IMR-90 (cell line): ENCODE measurements around the gene MSI2. TPM values are rescaled to one million over a fixed set of nuclear protein-coding genes. Genes with fewer than 3 reads are reported as not detected.

Experiments
- ATAC-seq: fragments of 200-7000 bp; cut with Tn5 transposase; 2 replicates; pipeline ENCODE4 v1.9.1; 2020; ENCODE audit warnings: low read depth, mild to moderate bottlenecking, moderate library complexity
- BruUV-seq: library from RNA; stranded (reverse); fragments of 400-500 nt; replicated peaks from 2 replicates; lab custom pipeline; 2021; lab: Mats Ljungman, UMichigan
- CTCF ChIA-PET: fragments of 300-600 bp; formaldehyde crosslinking; extraction: SDS; loops from one replicate; lab custom pipeline; 2021; ENCODE audit warnings: antibody characterized with exemption; lab: Yijun Ruan, JAX
- POLR2A ChIA-PET: fragments of 300-600 bp; sonication (Branson Sonifier 250); formaldehyde crosslinking; loops from one replicate; lab custom pipeline; 2022; ENCODE audit warnings: antibody characterized with exemption; ENCODE audit not compliant: unreplicated experiment; lab: Charles Lee
- DNase-seq: peaks from one replicate; pipeline ENCODE4 v3.0.0; 2013
- H2AFZ ChIP-seq: replicated peaks from 2 replicates; pipeline ENCODE3; 2013; ENCODE audit warnings: low read length, mild to moderate bottlenecking; ENCODE audit not compliant: poor library complexity
- H2AK5ac ChIP-seq: 2 replicates; pipeline ENCODE4 v1.6.1; 2013; ENCODE audit warnings: low read depth, low read length, inconsistent platforms
- H2AK9ac ChIP-seq: replicated peaks from 2 replicates; pipeline ENCODE3; 2013; ENCODE audit warnings: mild to moderate bottlenecking, low read depth, low read length, moderate library complexity; ENCODE audit not compliant: poor library complexity
- H2BK120ac ChIP-seq: 2 replicates; pipeline ENCODE4 v1.6.1; 2013; ENCODE audit warnings: low read depth, low read length, inconsistent platforms
- H2BK15ac ChIP-seq: 3 replicates; pipeline ENCODE4 v1.6.1; 2013; ENCODE audit warnings: low read depth, low read length, inconsistent platforms
- H2BK20ac ChIP-seq: 2 replicates; pipeline ENCODE4 v1.6.1; 2013; ENCODE audit warnings: low read depth, mild to moderate bottlenecking, inconsistent platforms, low read length, moderate library complexity
- H2BK5ac ChIP-seq: 2 replicates; pipeline ENCODE4 v1.6.1; 2013; ENCODE audit warnings: mild to moderate bottlenecking, low read depth, low read length, inconsistent platforms; ENCODE audit not compliant: poor library complexity, severe bottlenecking
- H3K14ac ChIP-seq: replicated peaks from 2 replicates; pipeline ENCODE4 v1.6.1; 2013; ENCODE audit warnings: low read depth, low read length, inconsistent platforms
- H3K18ac ChIP-seq: 2 replicates; pipeline ENCODE4 v1.6.1; 2013; ENCODE audit warnings: low read depth, low read length, control low read depth
- H3K23ac ChIP-seq: 2 replicates; pipeline ENCODE4 v1.6.1; 2013; ENCODE audit warnings: low read depth, low read length, inconsistent platforms
- H3K27ac ChIP-seq: 2 replicates; pipeline ENCODE4 v1.5.1; 2013; ENCODE audit warnings: mild to moderate bottlenecking, control low read depth, low read length; ENCODE audit not compliant: insufficient read depth
- H3K27me3 ChIP-seq: 2 replicates; pipeline ENCODE4 v1.6.1; 2013; ENCODE audit warnings: low read length; ENCODE audit not compliant: control insufficient read depth, insufficient read depth
- H3K36me3 ChIP-seq: 2 replicates; pipeline ENCODE4 v1.6.1; 2013; ENCODE audit warnings: low read length, mixed read lengths; ENCODE audit not compliant: control insufficient read depth, insufficient read depth
- H3K4ac ChIP-seq: 2 replicates; pipeline ENCODE4 v1.6.1; 2013; ENCODE audit warnings: low read depth, low read length, inconsistent platforms
- H3K4me1 ChIP-seq: 2 replicates; pipeline ENCODE4 v1.6.1; 2013; ENCODE audit warnings: low read length, mixed read lengths; ENCODE audit not compliant: control insufficient read depth, insufficient read depth
- H3K4me2 ChIP-seq: 2 replicates; pipeline ENCODE4 v1.6.1; 2013; ENCODE audit warnings: low read depth, mild to moderate bottlenecking, control low read depth, low read length, moderate library complexity
- H3K4me3 ChIP-seq: 2 replicates; pipeline ENCODE4 v1.5.1; 2013; ENCODE audit warnings: low read depth, mild to moderate bottlenecking, control low read depth, low read length, moderate library complexity; ENCODE audit not compliant: insufficient read depth
- H3K56ac ChIP-seq: 2 replicates; pipeline ENCODE4 v1.6.1; 2013; ENCODE audit warnings: low read length, inconsistent platforms; ENCODE audit not compliant: insufficient read depth; ENCODE audit errors: extremely low read depth
- H3K79me1 ChIP-seq, 2 experiments: 2 replicates each; pipeline ENCODE4 v1.6.1; 2013; ENCODE audit warnings: low read length in 2 of 2, inconsistent platforms in 1 of 2, low read depth in 1 of 2
- H3K9ac ChIP-seq: 2 replicates; pipeline ENCODE4 v1.6.1; 2013; ENCODE audit warnings: low read depth, low read length, control low read depth
- H3K9me1 ChIP-seq: 2 replicates; pipeline ENCODE4 v1.6.1; 2013; ENCODE audit warnings: low read length, inconsistent platforms; ENCODE audit not compliant: insufficient read depth
- H3K9me3 ChIP-seq: 2 replicates; pipeline ENCODE4 v1.6.1; 2013; ENCODE audit warnings: low read length; ENCODE audit not compliant: control insufficient read depth, insufficient read depth
- H4K20me1 ChIP-seq: 2 replicates; pipeline ENCODE4 v1.6.1; 2013; ENCODE audit warnings: low read length, inconsistent platforms; ENCODE audit not compliant: insufficient read depth
- H4K5ac ChIP-seq: 2 replicates; pipeline ENCODE4 v1.6.1; 2013; ENCODE audit warnings: mild to moderate bottlenecking, low read depth, low read length, control low read depth
- H4K8ac ChIP-seq, 2 experiments: 2 replicates each; pipeline ENCODE4 v1.6.1; 2013; ENCODE audit warnings: low read depth in 2 of 2, low read length in 2 of 2, control low read depth in 1 of 2, inconsistent platforms in 1 of 2
- H4K91ac ChIP-seq: 2 replicates; pipeline ENCODE4 v1.6.1; 2013; ENCODE audit warnings: low read depth, low read length, inconsistent platforms; ENCODE audit not compliant: insufficient read depth
- BHLHE40 ChIP-seq: fragments of 150-350 bp; IDR thresholded peaks from 2 replicates; pipeline ENCODE4 v1.6.1; 2016; ENCODE audit warnings: mild to moderate bottlenecking, low read depth, low read length
- CEBPB ChIP-seq: IDR thresholded peaks from 2 replicates; pipeline ENCODE4 v1.6.1; 2012; ENCODE audit warnings: low read depth, low read length, improper control_type of control experiment
- CHD1 ChIP-seq: IDR thresholded peaks from 2 replicates; pipeline ENCODE4 v1.6.1; 2012; ENCODE audit warnings: low read depth, low read length, improper control_type of control experiment
- FOS ChIP-seq: fragments of 150-350 bp; IDR thresholded peaks from 2 replicates; pipeline ENCODE4 v1.6.1; 2016; ENCODE audit warnings: low read depth, low read length
- MAFK ChIP-seq: IDR thresholded peaks from 2 replicates; pipeline ENCODE4 v1.6.1; 2012; ENCODE audit warnings: low read depth, low read length, improper control_type of control experiment
- MAZ ChIP-seq: IDR thresholded peaks from 2 replicates; pipeline ENCODE4 v1.6.1; 2012; ENCODE audit warnings: low read depth, mild to moderate bottlenecking, low read length, improper control_type of control experiment, moderate library complexity, borderline replicate concordance
- MXI1 ChIP-seq: IDR thresholded peaks from 2 replicates; pipeline ENCODE4 v1.6.1; 2012; ENCODE audit warnings: low read depth, mild to moderate bottlenecking, low read length, moderate library complexity, borderline replicate concordance
- NFE2L2 ChIP-seq: fragments of 150-350 bp; IDR thresholded peaks from 2 replicates; pipeline ENCODE4 v1.6.1; 2016; ENCODE audit warnings: low read depth, mild to moderate bottlenecking, low read length
- POLR2A ChIP-seq: IDR thresholded peaks from 2 replicates; pipeline ENCODE4 v1.6.1; 2012; ENCODE audit warnings: mild to moderate bottlenecking, low read depth, low read length
- RCOR1 ChIP-seq: IDR thresholded peaks from 2 replicates; pipeline ENCODE4 v1.6.1; 2012; ENCODE audit warnings: mild to moderate bottlenecking, low read length, improper control_type of control experiment; ENCODE audit not compliant: insufficient replicate concordance
- RFX5 ChIP-seq: IDR thresholded peaks from 2 replicates; pipeline ENCODE4 v1.8.0; 2012; ENCODE audit warnings: low read depth, mild to moderate bottlenecking, low read length, moderate library complexity
- SMC3 ChIP-seq: fragments of 150-350 bp; IDR thresholded peaks from 2 replicates; pipeline ENCODE4 v1.6.1; 2016; ENCODE audit warnings: low read depth, mild to moderate bottlenecking, antibody characterized with exemption, low read length, moderate library complexity
- USF2 ChIP-seq: fragments of 150-350 bp; IDR thresholded peaks from 2 replicates; pipeline ENCODE4 v1.6.1; 2017; ENCODE audit warnings: mild to moderate bottlenecking, antibody characterized with exemption, low read length, low read depth
- WGBS, 2 experiments: methylation state at CpG; one replicate each; pipeline versions ENCODE4 v1.1.5 to v1.1.7; 2013; ENCODE audit warnings: missing lambda C conversion rate in 2 of 2; ENCODE audit not compliant: insufficient read length in 1 of 2; ENCODE audit errors: extremely low coverage in 2 of 2; 5-methylcytosine and 5-hydroxymethylcytosine counted together
- dilution Hi-C: fragments of 300-500 bp; cut with HindIII; formaldehyde crosslinking; loops from one replicate; pipeline ENCODE4 v1.14.3; 2018; ENCODE audit warnings: low sequenced_read_pairs; ENCODE audit not compliant: unreplicated experiment
- in situ Hi-C: fragments of 300-500 bp; cut with MboI; formaldehyde crosslinking; loops from 3 replicates; pipeline ENCODE4 v1.14.3; 2019; ENCODE audit warnings: low sequenced_read_pairs, inconsistent platforms, mixed read lengths
- intact Hi-C: fragments of 100-400 bp; cut with micrococcal nuclease; formaldehyde crosslinking; loops from 2 replicates; pipeline ENCODE4 v1.10.0; 2022
- polyA plus RNA-seq, 3 experiments: library from polyadenylated mRNA; depleted of rRNA; stranded (reverse); fragments of >200 nt; gene quantifications; 2 replicates each; pipeline ENCODE4 v1.2.3, GENCODE V29; 2012; ENCODE audit warnings: low replicate concordance in 1 of 3
- total RNA-seq: library from RNA; depleted of rRNA; stranded (reverse); fragments of >200 nt; gene quantifications from 2 replicates; pipeline ENCODE4 v1.2.3, GENCODE V29; 2012
- TF ChIP-seq, protein P1 (sequence below): fragments of 150-350 bp; IDR thresholded peaks from 2 replicates; pipeline ENCODE4 v1.6.1; 2016; ENCODE audit warnings: low read depth, mild to moderate bottlenecking, low read length, moderate library complexity, borderline replicate concordance

The MSI2 gene
- total and polyA plus RNA-seq, 2 of the 4 experiments (the other 2 are of a cell fraction): 13.0 to 16.0 TPM

GRCh38 chr17:57535249-57535966 lies 279.1 kb downstream of the MSI2 start:
- no peak overlapping the region for H4K5ac ChIP-seq
- H2BK20ac ChIP-seq: no peak overlapping the region; the same call in 1 of the 2 replicates
- no peak overlapping the region for H3K18ac ChIP-seq
- H2AFZ ChIP-seq: no peak overlapping the region
- H3K27me3 ChIP-seq: no peaks in the 10 kb centered on the region
- no peak overlapping the region for H3K9ac ChIP-seq
- peak overlapping the region; percentile 45; the same call in 1 of the 2 replicates for H3K14ac ChIP-seq
- no peak overlapping the region for H2BK5ac ChIP-seq
- no TSS peak for BruUV-seq
- TF ChIP-seq POLR2A: no peak
- TF ChIP-seq MXI1: no peak
- no peak for TF ChIP-seq FOS
- no peak for TF ChIP-seq SMC3
- TF ChIP-seq BHLHE40: no peak
- no peak for TF ChIP-seq CEBPB
- TF ChIP-seq RCOR1: no peak
- TF ChIP-seq CHD1: no peak
- no peak for TF ChIP-seq NFE2L2
- no peak for TF ChIP-seq MAFK
- TF ChIP-seq USF2: no peak
- TF ChIP-seq MAZ: no peak
- TF ChIP-seq, protein P1, sequence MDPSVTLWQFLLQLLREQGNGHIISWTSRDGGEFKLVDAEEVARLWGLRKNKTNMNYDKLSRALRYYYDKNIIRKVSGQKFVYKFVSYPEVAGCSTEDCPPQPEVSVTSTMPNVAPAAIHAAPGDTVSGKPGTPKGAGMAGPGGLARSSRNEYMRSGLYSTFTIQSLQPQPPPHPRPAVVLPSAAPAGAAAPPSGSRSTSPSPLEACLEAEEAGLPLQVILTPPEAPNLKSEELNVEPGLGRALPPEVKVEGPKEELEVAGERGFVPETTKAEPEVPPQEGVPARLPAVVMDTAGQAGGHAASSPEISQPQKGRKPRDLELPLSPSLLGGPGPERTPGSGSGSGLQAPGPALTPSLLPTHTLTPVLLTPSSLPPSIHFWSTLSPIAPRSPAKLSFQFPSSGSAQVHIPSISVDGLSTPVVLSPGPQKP: no peak
- no peak for TF ChIP-seq RFX5
- 50% methylated on average over 3 of the region's 6 CpGs; no CpG with 5 or more reads in 1 of the 2 experiments for WGBS, 2 experiments
- peak overlapping the region; percentile 58 for H4K91ac ChIP-seq
- H3K9me1 ChIP-seq: peaks cover 23% of the 10 kb centered on the region
- H3K4me1 ChIP-seq: peaks cover 8% of the 10 kb centered on the region
- ATAC-seq (no peak), DNase-seq (no peak)
- no peak overlapping the region for H3K4me2 ChIP-seq
- intact Hi-C loops: no loop called here
- peak overlapping the region in 1 of 2 experiments; percentile 22; a peak in 1 of 4 replicates for H4K8ac ChIP-seq
- H3K36me3 ChIP-seq: no peaks in the 10 kb centered on the region
- ChIA-PET POLR2A (no interaction called here), CTCF (no interaction called here)
- H3K27ac ChIP-seq: no peak overlapping the region
- dilution Hi-C loops: no loop called here
- no peak overlapping the region for H2BK120ac ChIP-seq
- H4K20me1 ChIP-seq: no peaks in the 10 kb centered on the region
- H3K79me1 ChIP-seq: 0 out of 4 replicates have a peak, but pooled peaks cover 0 to 8% of the 10 kb centered on the region in 2 experiments
- H2AK5ac ChIP-seq: no peak overlapping the region; the same call in 1 of the 2 replicates
- H2AK9ac ChIP-seq: no peak overlapping the region
- no peak overlapping the region for H3K4me3 ChIP-seq
- no peak overlapping the region for H2BK15ac ChIP-seq
- no peak overlapping the region for H3K56ac ChIP-seq
- 0 out of 2 replicates have a peak overlapping the region, but pooled peaks have one; percentile 31 for H3K23ac ChIP-seq
- peaks cover under 1% of the 10 kb centered on the region; the same call in 1 of the 2 replicates for H3K9me3 ChIP-seq
- H3K4ac ChIP-seq: peak overlapping the region; percentile 20; the same call in 1 of the 2 replicates
- in situ Hi-C loops: no loop called here
